Neutrophil (primary cell): Measurements from ENCODE around the gene ADAMTS4.

Source experiments
- H3K27ac ChIP-seq: fragments of 200-600 bp; sonication (generic); 2 replicates; pipeline ENCODE4 v1.5.1; 2016; ENCODE audit warnings: mild to moderate bottlenecking, moderate library complexity
- H3K27me3 ChIP-seq: fragments of 200-600 bp; sonication (generic); 2 replicates; pipeline ENCODE4 v1.6.0; 2016; ENCODE audit warnings: mild to moderate bottlenecking
- H3K36me3 ChIP-seq: fragments of 200-600 bp; sonication (generic); 2 replicates; pipeline ENCODE4 v1.5.1; 2017
- H3K4me1 ChIP-seq, 2 experiments: fragments of 200-600 bp in 1 of 2; sonication (generic) in 1 of 2; 1 replicate in 1 of 2; 2 replicates in 1 of 2; pipeline versions ENCODE4 v1.5.1 to v1.6.1; 2013 to 2016; ENCODE audit warnings: low read depth in 1 of 2, low read length in 1 of 2, mild to moderate bottlenecking in 1 of 2, moderate library complexity in 1 of 2; ENCODE audit not compliant: control insufficient read depth in 1 of 2, insufficient read depth in 1 of 2
- H3K4me3 ChIP-seq, 2 experiments: fragments of 200-600 bp in 1 of 2; sonication (generic) in 1 of 2; 1 replicate in 1 of 2; 2 replicates in 1 of 2; pipeline ENCODE4 v1.5.1; 2013 to 2016; ENCODE audit warnings: low read depth in 1 of 2, low read length in 1 of 2, mild to moderate bottlenecking in 1 of 2, moderate library complexity in 1 of 2
- H3K9me3 ChIP-seq: fragments of 200-600 bp; sonication (generic); 2 replicates; pipeline ENCODE4 v1.5.1; 2016
- CTCF ChIP-seq: fragments of 200-600 bp; sonication (generic); IDR thresholded peaks from 2 replicates; pipeline ENCODE4 v1.5.1; 2016; ENCODE audit warnings: antibody characterized with exemption

The ADAMTS4 gene

GRCh38 chr1:161173711-161174110 is 25.1 kb downstream of the ADAMTS4 start:
- Histone ChIP-seq H3K4me1 (peaks cover 16 to 22% of the 10 kb centered on the region in 2 experiments), H3K36me3 (peaks cover 52% of the 10 kb centered on the region), H3K27ac (no peak overlapping the region), H3K27me3 (no peaks in the 10 kb centered on the region), H3K4me3 (no peak overlapping the region), H3K9me3 (no peaks in the 10 kb centered on the region)
- TF ChIP-seq CTCF: no peak

- no peak overlapping the region for H3K27ac ChIP-seq
- H3K36me3 ChIP-seq: peaks cover 52% of the 10 kb centered on the region
- no peaks in the 10 kb centered on the region for H3K27me3 ChIP-seq
- peaks cover 14 to 20% of the 10 kb centered on the region in 2 experiments for H3K4me1 ChIP-seq
- TF ChIP-seq CTCF: no peak
- H3K4me3 ChIP-seq: no peak overlapping the region
- H3K9me3 ChIP-seq: no peaks in the 10 kb centered on the region
Observed at GRCh38 chr1:161172776-161173376, 26.0 kb downstream of the ADAMTS4 start.

GRCh38 chr1:161172349-161172748 is 26.5 kb downstream of the ADAMTS4 start:
- Histone ChIP-seq H3K36me3 (peaks cover 52% of the 10 kb centered on the region), H3K4me3 (no peak overlapping the region), H3K27me3 (no peaks in the 10 kb centered on the region), H3K4me1 (peaks cover 10 to 15% of the 10 kb centered on the region in 2 experiments), H3K9me3 (no peaks in the 10 kb centered on the region), H3K27ac (no peak overlapping the region)
- TF ChIP-seq CTCF: no peak

GRCh38 chr1:161171696-161172095 is 27.2 kb downstream of the ADAMTS4 start:
- peaks cover 13 to 14% of the 10 kb centered on the region in 2 experiments for H3K4me1 ChIP-seq
- TF ChIP-seq CTCF: no peak
- peaks cover 52% of the 10 kb centered on the region for H3K36me3 ChIP-seq
- H3K4me3 ChIP-seq: no peak overlapping the region
- no peaks in the 10 kb centered on the region for H3K9me3 ChIP-seq
- no peak overlapping the region for H3K27ac ChIP-seq
- H3K27me3 ChIP-seq: no peaks in the 10 kb centered on the region

GRCh38 chr1:161171191-161171590 is 27.7 kb downstream of the ADAMTS4 start:
- H3K4me1 ChIP-seq: peaks cover 12 to 13% of the 10 kb centered on the region in 2 experiments
- no peaks in the 10 kb centered on the region for H3K27me3 ChIP-seq
- peaks cover 52% of the 10 kb centered on the region for H3K36me3 ChIP-seq
- no peak for TF ChIP-seq CTCF
- H3K4me3 ChIP-seq: no peak overlapping the region
- H3K9me3 ChIP-seq: no peaks in the 10 kb centered on the region
- H3K27ac ChIP-seq: no peak overlapping the region
